ENCODE results near the gene GPR17.

The GPR17 gene

GRCh38 chr2:127671557-127672302 lies 25.8 kb downstream of the GPR17 start:
- DNase-seq (ENCODE audit: low spot score), result no peak

- DNase-seq (ENCODE audit: low spot score), result no peak
Observed at GRCh38 chr2:127672341-127673224, 26.6 kb downstream of the GPR17 start.

GRCh38 chr2:127673291-127674069 lies 27.5 kb downstream of the GPR17 start:
- no peak for DNase-seq (ENCODE audit: low spot score)

GRCh38 chr2:127674241-127675209 lies 28.6 kb downstream of the GPR17 start:
- no peak for DNase-seq (ENCODE audit: low spot score)

- peak; percentile 46 for DNase-seq (ENCODE audit: low spot score)
Observed at GRCh38 chr2:127675331-127676261, 29.6 kb downstream of the GPR17 start, which contains the start of gene LIMS2. LIMS2 (minus strand) TSS chr2:127675530; CDS start chr2:127675024, 506 bp downstream.

- DNase-seq (ENCODE audit: low spot score), result no peak
Observed at GRCh38 chr2:127676906-127677305, 31.0 kb downstream of the GPR17 start.

GRCh38 chr2:127678531-127678930 lies 32.6 kb downstream of the GPR17 start:
- DNase-seq (ENCODE audit: low spot score), result peak; percentile 60

- DNase-seq (ENCODE audit: low spot score), result no peak
Observed at GRCh38 chr2:127678991-127679390, 33.0 kb downstream of the GPR17 start.

- no peak for DNase-seq (ENCODE audit: low spot score)
Observed at GRCh38 chr2:127679680-127680361, 33.9 kb downstream of the GPR17 start.

- no peak for DNase-seq (ENCODE audit: low spot score)
Observed at GRCh38 chr2:127680706-127681287, 34.8 kb downstream of the GPR17 start.

- no peak for DNase-seq (ENCODE audit: low spot score)
Observed at GRCh38 chr2:127681288-127681804, 35.4 kb downstream of the GPR17 start.

- DNase-seq (ENCODE audit: low spot score), result no peak
Observed at GRCh38 chr2:127681976-127682857, 36.3 kb downstream of the GPR17 start.

GRCh38 chr2:127683056-127683455 lies 37.1 kb downstream of the GPR17 start:
- no peak for DNase-seq (ENCODE audit: low spot score)

- DNase-seq (ENCODE audit: low spot score), result no peak
Observed at GRCh38 chr2:127683757-127684156, 37.8 kb downstream of the GPR17 start.

- no peak for DNase-seq (ENCODE audit: low spot score)
Observed at GRCh38 chr2:127685410-127686080, 39.6 kb downstream of the GPR17 start.

- no peak for DNase-seq (ENCODE audit: low spot score)
Observed at GRCh38 chr2:127688405-127688804, 42.5 kb downstream of the GPR17 start.

GRCh38 chr2:127690696-127691095 lies 44.7 kb downstream of the GPR17 start:
- no peak for DNase-seq (ENCODE audit: low spot score)

Data from SW480 (cell line).